ENCODE data around the gene GATC.

- no peak for TF ChIP-seq POLR2A (IDR thresholded peaks at IDR 0.05)
- TF ChIP-seq, protein P1, sequence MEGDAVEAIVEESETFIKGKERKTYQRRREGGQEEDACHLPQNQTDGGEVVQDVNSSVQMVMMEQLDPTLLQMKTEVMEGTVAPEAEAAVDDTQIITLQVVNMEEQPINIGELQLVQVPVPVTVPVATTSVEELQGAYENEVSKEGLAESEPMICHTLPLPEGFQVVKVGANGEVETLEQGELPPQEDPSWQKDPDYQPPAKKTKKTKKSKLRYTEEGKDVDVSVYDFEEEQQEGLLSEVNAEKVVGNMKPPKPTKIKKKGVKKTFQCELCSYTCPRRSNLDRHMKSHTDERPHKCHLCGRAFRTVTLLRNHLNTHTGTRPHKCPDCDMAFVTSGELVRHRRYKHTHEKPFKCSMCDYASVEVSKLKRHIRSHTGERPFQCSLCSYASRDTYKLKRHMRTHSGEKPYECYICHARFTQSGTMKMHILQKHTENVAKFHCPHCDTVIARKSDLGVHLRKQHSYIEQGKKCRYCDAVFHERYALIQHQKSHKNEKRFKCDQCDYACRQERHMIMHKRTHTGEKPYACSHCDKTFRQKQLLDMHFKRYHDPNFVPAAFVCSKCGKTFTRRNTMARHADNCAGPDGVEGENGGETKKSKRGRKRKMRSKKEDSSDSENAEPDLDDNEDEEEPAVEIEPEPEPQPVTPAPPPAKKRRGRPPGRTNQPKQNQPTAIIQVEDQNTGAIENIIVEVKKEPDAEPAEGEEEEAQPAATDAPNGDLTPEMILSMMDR (IDR thresholded peaks at IDR 0.05): no peak
These were observed 48.3 kb upstream of the GATC start for GRCh38 chr12:120397824-120398540.

All from body of pancreas (tissue), 4 donors.